DOHH2 (cell line): Measurements from ENCODE around the gene MARCHF3.

Experiments used
- H3F3A ChIP-seq: fragments of 200-600 bp; sonication (generic), shearing (Covaris generic); 2 replicates; pipeline ENCODE4 v1.6.0; 2016; ENCODE audit warnings: antibody characterized with exemption, mild to moderate bottlenecking; ENCODE audit not compliant: control insufficient read depth, insufficient read depth
- H3K27ac ChIP-seq: fragments of 200-600 bp; sonication (generic); 2 replicates; pipeline ENCODE4 v1.5.1; 2014; ENCODE audit warnings: low read depth, mild to moderate bottlenecking, low read length, moderate library complexity
- H3K27me3 ChIP-seq: fragments of 200-600 bp; sonication (generic); 2 replicates; pipeline ENCODE4 v1.6.1; 2014; ENCODE audit warnings: mild to moderate bottlenecking, low read length, mixed read lengths; ENCODE audit not compliant: control insufficient read depth
- H3K36me3 ChIP-seq: fragments of 200-600 bp; sonication (generic); 2 replicates; pipeline ENCODE4 v1.6.1; 2014; ENCODE audit warnings: mild to moderate bottlenecking, low read length, moderate library complexity, mixed read lengths; ENCODE audit not compliant: control insufficient read depth
- H3K4me1 ChIP-seq: fragments of 200-600 bp; sonication (generic); 2 replicates; pipeline ENCODE4 v1.6.1; 2014; ENCODE audit warnings: mild to moderate bottlenecking, low read length, mixed read lengths; ENCODE audit not compliant: control insufficient read depth
- H3K4me2 ChIP-seq: fragments of 200-600 bp; sonication (generic); 2 replicates; pipeline ENCODE4 v1.6.0; 2014; ENCODE audit warnings: mild to moderate bottlenecking, low read length, moderate library complexity
- H3K4me3 ChIP-seq: fragments of 200-600 bp; sonication (generic); 2 replicates; pipeline ENCODE4 v1.5.1; 2014; ENCODE audit warnings: mild to moderate bottlenecking, low read length, mixed read lengths
- H3K79me2 ChIP-seq: fragments of 200-600 bp; sonication (generic); 2 replicates; pipeline ENCODE4 v1.6.1; 2014; ENCODE audit warnings: mild to moderate bottlenecking, low read length, mixed read lengths; ENCODE audit not compliant: control insufficient read depth
- H3K9me2 ChIP-seq: fragments of 200-600 bp; sonication (generic); replicated peaks from 2 replicates; pipeline ENCODE4 v1.6.1; 2014; ENCODE audit warnings: mild to moderate bottlenecking, low read length, mixed read lengths; ENCODE audit not compliant: control insufficient read depth
- H3K9me3 ChIP-seq: fragments of 200-600 bp; sonication (generic); 2 replicates; pipeline ENCODE4 v1.6.1; 2014; ENCODE audit warnings: antibody characterized with exemption, low read length, mixed read lengths; ENCODE audit not compliant: control insufficient read depth, insufficient read depth
- H4K20me1 ChIP-seq: fragments of 200-600 bp; sonication (generic); 2 replicates; pipeline ENCODE4 v1.6.0; 2014; ENCODE audit warnings: low read depth, mild to moderate bottlenecking, antibody characterized with exemption, low read length, moderate library complexity; ENCODE audit not compliant: control insufficient read depth, insufficient read depth
- EZH2phosphoT487 ChIP-seq: fragments of 200-600 bp; sonication (generic); IDR thresholded peaks from 2 replicates; pipeline ENCODE4 v1.6.1; 2017; ENCODE audit warnings: borderline replicate concordance, mild to moderate bottlenecking, antibody characterized with exemption, low read length, moderate library complexity, mixed read lengths
- TF ChIP-seq, protein P1 (sequence below): fragments of 200-600 bp; sonication (generic); IDR thresholded peaks from one replicate; pipeline ENCODE4 v1.5.1; 2014; ENCODE audit warnings: antibody characterized with exemption, mild to moderate bottlenecking, low read depth, low read length; ENCODE audit not compliant: poor library complexity, severe bottlenecking

MARCHF3 gene

DNA sequence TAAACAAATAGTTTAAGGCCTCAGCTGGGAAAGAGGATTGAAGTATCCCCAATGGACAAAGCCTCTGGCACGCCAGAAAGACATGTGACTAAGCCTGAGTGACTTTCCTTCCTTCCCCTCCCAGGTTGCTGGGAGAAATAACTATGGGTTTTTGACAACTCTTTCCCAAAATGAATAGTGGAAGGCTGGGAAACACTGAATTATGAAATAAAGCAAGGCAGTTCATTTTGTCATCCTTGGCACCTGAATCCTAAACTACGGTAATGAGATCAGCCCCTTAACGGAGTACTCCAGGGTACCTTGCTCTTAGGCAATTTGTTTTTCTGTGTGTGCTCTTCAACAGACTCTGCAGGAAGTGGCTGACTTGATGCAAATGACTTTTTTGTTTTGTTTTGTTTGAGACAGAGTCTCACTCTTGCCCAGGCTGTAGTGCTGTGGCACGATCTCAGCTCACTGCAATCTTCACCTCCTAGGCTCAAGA is 178.2 kb downstream of the MARCHF3 start:
- H4K20me1 ChIP-seq: no peaks in the 10 kb centered on the region
- H3K4me2 ChIP-seq: peak overlapping the region; percentile 55
- peak overlapping the region; percentile 34 for H3K4me3 ChIP-seq
- peaks cover 21% of the 10 kb centered on the region for H3K4me1 ChIP-seq
- no peaks in the 10 kb centered on the region for H3F3A ChIP-seq
- H3K27me3 ChIP-seq: no peaks in the 10 kb centered on the region
- peaks cover 13% of the 10 kb centered on the region for H3K36me3 ChIP-seq
- peak overlapping the region; percentile 18; the same call in 1 of the 2 replicates for H3K27ac ChIP-seq
- TF ChIP-seq, protein P1, sequence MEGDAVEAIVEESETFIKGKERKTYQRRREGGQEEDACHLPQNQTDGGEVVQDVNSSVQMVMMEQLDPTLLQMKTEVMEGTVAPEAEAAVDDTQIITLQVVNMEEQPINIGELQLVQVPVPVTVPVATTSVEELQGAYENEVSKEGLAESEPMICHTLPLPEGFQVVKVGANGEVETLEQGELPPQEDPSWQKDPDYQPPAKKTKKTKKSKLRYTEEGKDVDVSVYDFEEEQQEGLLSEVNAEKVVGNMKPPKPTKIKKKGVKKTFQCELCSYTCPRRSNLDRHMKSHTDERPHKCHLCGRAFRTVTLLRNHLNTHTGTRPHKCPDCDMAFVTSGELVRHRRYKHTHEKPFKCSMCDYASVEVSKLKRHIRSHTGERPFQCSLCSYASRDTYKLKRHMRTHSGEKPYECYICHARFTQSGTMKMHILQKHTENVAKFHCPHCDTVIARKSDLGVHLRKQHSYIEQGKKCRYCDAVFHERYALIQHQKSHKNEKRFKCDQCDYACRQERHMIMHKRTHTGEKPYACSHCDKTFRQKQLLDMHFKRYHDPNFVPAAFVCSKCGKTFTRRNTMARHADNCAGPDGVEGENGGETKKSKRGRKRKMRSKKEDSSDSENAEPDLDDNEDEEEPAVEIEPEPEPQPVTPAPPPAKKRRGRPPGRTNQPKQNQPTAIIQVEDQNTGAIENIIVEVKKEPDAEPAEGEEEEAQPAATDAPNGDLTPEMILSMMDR: no peak
- no peak for TF ChIP-seq EZH2phosphoT487
- H3K9me3 ChIP-seq: no peaks in the 10 kb centered on the region
- H3K9me2 ChIP-seq: no peaks in the 10 kb centered on the region
- no peaks in the 10 kb centered on the region for H3K79me2 ChIP-seq

DNA sequence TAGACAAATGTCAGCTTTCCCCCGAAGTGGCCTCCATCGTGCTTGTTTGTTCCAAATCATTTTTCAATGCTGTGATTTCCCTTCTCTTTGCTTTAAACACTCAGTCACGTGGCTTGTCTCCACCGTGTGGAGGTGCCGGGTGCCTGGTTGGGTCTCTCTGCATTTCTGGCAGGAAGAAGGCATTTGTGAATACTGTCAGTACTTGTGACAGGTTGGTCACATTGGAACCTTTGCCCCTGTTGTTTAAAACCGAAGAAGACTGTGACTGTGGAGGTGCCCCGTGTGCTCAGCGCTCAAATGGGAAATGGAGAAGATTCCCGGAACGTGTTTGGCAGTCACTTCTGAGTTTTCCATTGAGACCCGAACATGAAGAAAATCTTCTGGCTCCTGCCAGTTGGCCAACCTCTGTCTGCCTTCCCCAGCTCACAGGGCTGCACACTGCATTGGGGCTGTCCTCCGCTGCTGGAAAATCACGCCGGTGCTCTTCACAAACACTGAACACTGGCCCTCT is 178.8 kb downstream of the MARCHF3 start:
- no peaks in the 10 kb centered on the region for H3K9me3 ChIP-seq
- TF ChIP-seq, protein P1: no peak
- TF ChIP-seq EZH2phosphoT487: no peak

DNA sequence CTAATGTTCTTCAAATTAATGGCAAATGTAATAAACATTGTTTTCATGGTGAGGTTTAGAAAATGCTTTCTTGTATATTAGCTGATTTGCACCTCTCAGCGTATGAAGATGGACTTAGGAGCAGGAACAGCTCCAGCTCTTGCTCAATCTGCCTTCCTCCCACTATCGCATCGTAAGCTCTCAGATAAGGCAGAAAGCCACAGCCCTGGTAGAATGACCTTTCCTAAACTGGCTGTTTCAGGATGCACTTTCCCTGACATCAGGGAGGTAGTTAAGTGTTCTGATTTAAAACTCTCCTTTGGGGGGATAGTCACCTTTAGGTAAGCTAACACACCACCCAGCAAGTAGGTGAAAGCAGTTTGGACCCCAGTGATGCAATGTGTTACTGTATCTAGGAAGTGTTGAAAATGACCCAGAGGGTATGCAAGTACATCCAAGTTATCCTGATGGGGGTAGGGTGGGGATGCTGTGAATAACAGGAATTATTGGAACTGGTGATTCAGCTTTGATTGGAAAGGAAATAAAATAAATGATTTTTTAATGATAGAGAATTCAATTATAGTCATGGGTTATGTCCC is 181.2 kb downstream of the MARCHF3 start:
- no peak overlapping the region for H3K4me3 ChIP-seq
- no peak overlapping the region for H3K27ac ChIP-seq
- no peaks in the 10 kb centered on the region for H3K27me3 ChIP-seq
- no peaks in the 10 kb centered on the region for H3K9me2 ChIP-seq
- H3K79me2 ChIP-seq: no peaks in the 10 kb centered on the region
- H3K4me1 ChIP-seq: peaks cover 31% of the 10 kb centered on the region
- no peaks in the 10 kb centered on the region for H3K9me3 ChIP-seq
- no peaks in the 10 kb centered on the region for H4K20me1 ChIP-seq
- peaks cover 4% of the 10 kb centered on the region; the same call in 1 of the 2 replicates for H3F3A ChIP-seq
- no peak for TF ChIP-seq EZH2phosphoT487
- TF ChIP-seq, protein P1: no peak
- H3K4me2 ChIP-seq: no peak overlapping the region
- peaks cover 17% of the 10 kb centered on the region for H3K36me3 ChIP-seq

More for the DNA sequence above, 178.8 kb downstream of the MARCHF3 start:
- no peaks in the 10 kb centered on the region for H4K20me1 ChIP-seq
- no peaks in the 10 kb centered on the region for H3K9me2 ChIP-seq
- H3K4me2 ChIP-seq: peak overlapping the region; percentile 55
- peaks cover 16% of the 10 kb centered on the region for H3K36me3 ChIP-seq
- no peaks in the 10 kb centered on the region for H3F3A ChIP-seq
- peaks cover 21% of the 10 kb centered on the region for H3K4me1 ChIP-seq
- peak overlapping the region; percentile 18; the same call in 1 of the 2 replicates for H3K27ac ChIP-seq
- no peaks in the 10 kb centered on the region for H3K27me3 ChIP-seq
- H3K4me3 ChIP-seq: peak overlapping the region; percentile 34
- H3K79me2 ChIP-seq: no peaks in the 10 kb centered on the region
